ENCODE results near the gene PRKAG3. TPM values are rescaled to one million over a fixed set of nuclear protein-coding genes. Genes with fewer than 3 reads are reported as not detected.

The PRKAG3 gene
- total and polyA plus RNA-seq, 9 of the 15 experiments (the other 6 are each of a cell fraction or from before 2014, with no cell fraction given) = not detected

GRCh38 chr2:218802386-218802994 lies 29.1 kb downstream of the PRKAG3 start (continued):
- TF ChIP-seq VEZF1 (CRISPR knock-in tag; IDR thresholded peaks at IDR 0.05) (no peak), ZNF232 (CRISPR knock-in tag; IDR thresholded peaks at IDR 0.05) (no peak), BMI1 (IDR thresholded peaks at IDR 0.05; ENCODE audit: low read length) (no peak), SFPQ (IDR thresholded peaks at IDR 0.05; ENCODE audit: low read depth, low read length) (no peak)

- FAIRE-seq = no peak
- POLR2A ChIA-PET = no interaction called here
- no peak for DNase-seq (ENCODE audit: extremely low read depth in 1 of 4, low spot score in 3 of 4)
- peaks cover 0 to 8% of the 10 kb centered on the region in 2 experiments; a peak in 4 of 5 replicates for H3K4me1 ChIP-seq (replicated peaks in 1 of 2; ENCODE audit: control insufficient read depth in 2 of 2, insufficient read depth in 2 of 2, low read length in 2 of 2)
- CTCF ChIA-PET (ENCODE audit: low intra/inter-chr PET ratio) = no interaction called here
- no peak overlapping the region for H3K4me3 ChIP-seq
- in situ Hi-C loops (cut with MboI) (no loop called here), intact Hi-C loops (cut with micrococcal nuclease) (no loop called here)
- H3K27ac ChIP-seq (ENCODE audit: extremely low read depth, low read depth, low read length) = no peak overlapping the region
- 0 out of 2 replicates have a peak, but pooled peaks cover 2% of the 10 kb centered on the region for H3K9me3 ChIP-seq (replicated peaks; ENCODE audit: control insufficient read depth, insufficient read depth, low read depth, low read length)
- WGBS (ENCODE audit: insufficient coverage, low coverage, missing lambda C conversion rate) = 10% methylated on average over 6 of the region's 6 CpGs
- H3K4me2 ChIP-seq (ENCODE audit: insufficient read depth, low read length) = no peak overlapping the region
- no peaks in the 10 kb centered on the region for H3K36me3 ChIP-seq (ENCODE audit: control insufficient read depth, insufficient read depth, low read length)
- H2AFZ ChIP-seq (ENCODE audit: low read depth, low read length) = no peak overlapping the region
- no peak for TF ChIP-seq ZNF354B (CRISPR knock-in tag; IDR thresholded peaks at IDR 0.05)
- H3K9ac ChIP-seq (ENCODE audit: insufficient read depth in 1 of 2, low read depth in 2 of 2, low read length in 2 of 2) = no peak overlapping the region
- no peak for ATAC-seq
- peaks cover 0 to 5% of the 10 kb centered on the region in 2 experiments; a peak in 1 of 5 replicates for H3K27me3 ChIP-seq (ENCODE audit: control insufficient read depth in 2 of 2, insufficient read depth in 2 of 2, low read length in 2 of 2)
- H4K20me1 ChIP-seq (replicated peaks; ENCODE audit: control insufficient read depth, insufficient read depth, low read length) = no peaks in the 10 kb centered on the region
- BruUV-seq (replicated peaks) = no TSS peak
- H3K9me1 ChIP-seq (ENCODE audit: control insufficient read depth, insufficient read depth, low read length) = no peaks in the 10 kb centered on the region
- H3K79me2 ChIP-seq (ENCODE audit: control insufficient read depth, insufficient read depth, low read length) = no peaks in the 10 kb centered on the region
Observed at GRCh38 chr2:218799990-218800389, 31.6 kb downstream of the PRKAG3 start.

Measured in K562 (cell line).